Uterus (tissue), 2 donors: ENCODE results near the gene ASTN1.

ENCODE experiments used
- CTCF ChIP-seq, 4 experiments: fragments of 200-600 bp in 2 of 4; fragments of 450-650 bp in 2 of 4; sonication (generic) in 2 of 4; IDR thresholded peaks; one replicate each; pipeline ENCODE4 v1.5.1; 2016 to 2019; ENCODE audit warnings: antibody characterized with exemption in 4 of 4, mild to moderate bottlenecking in 2 of 4, moderate library complexity in 1 of 4
- POLR2A ChIP-seq, 2 donors: fragments of 450-650 bp; IDR thresholded peaks; one replicate each; pipeline ENCODE4 v1.6.1; 2016; ENCODE audit warnings: antibody characterized with exemption in 2 of 2, mild to moderate bottlenecking in 1 of 2, moderate library complexity in 1 of 2

- TF ChIP-seq POLR2A (IDR thresholded peaks at IDR 0.05) (no peak), CTCF (IDR thresholded peaks at IDR 0.05) (no peak)
These were observed 120.1 kb downstream of the ASTN1 start for GRCh38 chr1:177044390-177044789.
